Neural cell (in vitro differentiated cells): ENCODE results near the gene GNAQ.
"Not testable (repeated sequence)": the region's sequence is repeated elsewhere in the genome, so short reads cannot be mapped to it uniquely, and the experiment has no call there.

Experiments used
- CTCF ChIP-seq: fragments of 450-650 bp; IDR thresholded peaks from 2 replicates; pipeline ENCODE4 v1.5.1; 2014; ENCODE audit warnings: antibody characterized with exemption, mild to moderate bottlenecking, moderate library complexity; ENCODE audit not compliant: poor library complexity, severe bottlenecking
- EP300 ChIP-seq: fragments of 450-650 bp; conservative IDR thresholded peaks from 2 replicates; pipeline ENCODE4 v1.6.1; 2014; ENCODE audit warnings: antibody characterized with exemption, mild to moderate bottlenecking, moderate library complexity; ENCODE audit not compliant: poor library complexity, severe bottlenecking
- EZH2 ChIP-seq: fragments of 200-600, 300-800 bp; shearing (Covaris generic), sonication (generic); IDR thresholded peaks from 2 replicates; pipeline ENCODE4 v1.6.1; 2014; ENCODE audit warnings: antibody characterized with exemption, low read length, borderline replicate concordance, mild to moderate bottlenecking; ENCODE audit not compliant: insufficient read depth, poor library complexity, severe bottlenecking

DNA sequence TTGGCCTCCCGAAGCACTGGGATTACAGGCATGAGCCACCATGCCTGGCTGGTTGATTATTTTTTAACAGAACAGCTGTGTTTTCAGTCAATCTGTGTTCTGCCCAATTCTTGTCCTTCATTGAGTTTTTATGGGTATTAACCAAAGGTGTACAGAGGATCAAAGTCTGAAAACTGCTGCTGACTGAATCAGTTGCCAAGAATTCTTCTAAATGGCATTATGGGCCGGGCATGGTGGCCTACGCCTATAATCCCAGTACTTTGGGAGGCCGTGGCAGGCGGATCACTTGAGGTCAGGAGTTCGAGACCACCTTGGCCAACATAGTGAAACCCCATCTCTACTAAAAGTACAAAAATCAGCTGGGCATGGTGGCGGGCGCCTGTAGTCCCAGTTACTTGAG lies 150.0 kb downstream of the GNAQ start:
- not testable (repeated sequence) for TF ChIP-seq EZH2, EP300, CTCF
